Measurements from ENCODE around the gene ARL4D.

Gene ARL4D

DNA sequence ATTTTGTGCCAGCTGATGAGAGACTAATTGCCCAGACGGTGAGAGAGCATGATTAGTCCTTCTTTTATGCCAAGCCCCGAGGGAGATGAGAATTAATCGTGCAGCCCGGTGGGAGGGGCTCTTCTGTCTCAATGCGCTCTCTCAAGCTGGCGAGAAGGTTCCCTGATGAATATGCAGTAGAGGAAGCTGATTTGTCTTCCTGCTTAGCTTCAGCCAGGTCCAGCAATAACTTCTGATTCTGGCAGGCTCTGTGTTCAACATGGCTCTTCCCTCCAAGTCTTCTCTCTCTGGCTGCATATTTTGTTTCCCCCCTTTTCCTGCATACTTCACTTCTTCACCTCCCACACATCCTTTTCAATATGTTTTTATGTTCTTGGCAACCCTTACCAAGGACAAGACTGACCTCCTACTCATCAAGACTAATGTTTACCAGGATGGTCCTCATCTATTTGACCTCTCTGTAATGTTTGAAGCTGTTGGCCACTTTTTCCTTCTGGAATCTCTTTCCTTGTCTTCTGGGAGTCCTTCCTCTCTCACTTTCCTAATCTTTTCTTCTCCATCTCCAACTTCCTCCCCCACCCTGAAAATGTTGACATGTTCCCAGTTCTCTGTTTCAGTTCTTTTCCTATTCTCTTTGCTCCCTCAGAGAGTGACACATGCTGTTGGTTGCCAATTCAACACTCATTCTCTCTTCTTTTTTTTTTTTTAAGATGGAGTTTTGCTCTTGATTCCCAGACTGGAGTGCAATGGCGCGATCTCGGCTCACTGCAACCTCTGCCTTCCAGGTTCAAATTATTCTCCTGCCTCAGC is 33.1 kb downstream of the ARL4D start:
- Histone ChIP-seq H3K27me3 (ENCODE audit: insufficient read depth, low read length) (no peaks in the 10 kb centered on the region), H3K4me3 (ENCODE audit: low read depth, low read length, poor library complexity, severe bottlenecking) (no peak overlapping the region), H3K79me2 (ENCODE audit: insufficient read depth, low read length) (no peaks in the 10 kb centered on the region), H3K9ac (ENCODE audit: low read length) (no peak overlapping the region), H2AFZ (ENCODE audit: low read length) (no peak overlapping the region), H4K20me1 (ENCODE audit: insufficient read depth, low read length) (no peaks in the 10 kb centered on the region), H3K9me2 (ENCODE audit: low read depth, low read length) (no peaks in the 10 kb centered on the region), H3K36me3 (ENCODE audit: insufficient read depth, low read length) (no peaks in the 10 kb centered on the region), H3K9me3 (ENCODE audit: low read length) (no peaks in the 10 kb centered on the region), H3F3A (ENCODE audit: insufficient read depth, low read length) (no peaks in the 10 kb centered on the region), H3K4me1 (ENCODE audit: insufficient read depth, low read length, severe bottlenecking) (no peaks in the 10 kb centered on the region), H3K27ac (ENCODE audit: low read depth, low read length, poor library complexity, severe bottlenecking) (no peak overlapping the region), H3K4me2 (ENCODE audit: low read length) (no peak overlapping the region)
- TF ChIP-seq, protein P1, sequence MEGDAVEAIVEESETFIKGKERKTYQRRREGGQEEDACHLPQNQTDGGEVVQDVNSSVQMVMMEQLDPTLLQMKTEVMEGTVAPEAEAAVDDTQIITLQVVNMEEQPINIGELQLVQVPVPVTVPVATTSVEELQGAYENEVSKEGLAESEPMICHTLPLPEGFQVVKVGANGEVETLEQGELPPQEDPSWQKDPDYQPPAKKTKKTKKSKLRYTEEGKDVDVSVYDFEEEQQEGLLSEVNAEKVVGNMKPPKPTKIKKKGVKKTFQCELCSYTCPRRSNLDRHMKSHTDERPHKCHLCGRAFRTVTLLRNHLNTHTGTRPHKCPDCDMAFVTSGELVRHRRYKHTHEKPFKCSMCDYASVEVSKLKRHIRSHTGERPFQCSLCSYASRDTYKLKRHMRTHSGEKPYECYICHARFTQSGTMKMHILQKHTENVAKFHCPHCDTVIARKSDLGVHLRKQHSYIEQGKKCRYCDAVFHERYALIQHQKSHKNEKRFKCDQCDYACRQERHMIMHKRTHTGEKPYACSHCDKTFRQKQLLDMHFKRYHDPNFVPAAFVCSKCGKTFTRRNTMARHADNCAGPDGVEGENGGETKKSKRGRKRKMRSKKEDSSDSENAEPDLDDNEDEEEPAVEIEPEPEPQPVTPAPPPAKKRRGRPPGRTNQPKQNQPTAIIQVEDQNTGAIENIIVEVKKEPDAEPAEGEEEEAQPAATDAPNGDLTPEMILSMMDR (IDR thresholded peaks at IDR 0.05; ENCODE audit: low read length): no peak
- TF ChIP-seq EZH2 (IDR thresholded peaks at IDR 0.05; ENCODE audit: borderline replicate concordance, low read length): no peak

DNA sequence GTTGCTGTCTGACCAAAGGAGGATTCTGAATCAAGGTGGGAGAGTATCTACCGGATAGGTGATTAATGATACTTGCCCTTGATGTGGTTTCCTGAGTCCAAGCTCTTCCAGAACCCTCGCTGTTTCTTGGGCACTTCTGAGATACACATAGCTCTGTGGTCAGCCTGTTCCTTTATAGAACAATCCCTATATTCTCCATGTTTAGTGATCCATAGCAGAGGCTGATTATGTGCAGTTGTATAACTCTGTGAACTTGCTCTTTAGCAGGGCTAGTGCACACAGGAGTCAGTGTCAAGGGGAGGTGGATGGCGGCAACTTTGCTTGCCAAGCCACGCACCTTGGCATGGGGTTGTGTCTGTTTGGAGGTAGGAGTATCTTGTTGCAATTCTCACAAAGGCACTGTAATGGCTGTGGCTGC is 36.1 kb downstream of the ARL4D start:
- no peaks in the 10 kb centered on the region for H3K9me3 ChIP-seq (ENCODE audit: low read length)
- no peaks in the 10 kb centered on the region for H3K4me1 ChIP-seq (ENCODE audit: insufficient read depth, low read length, severe bottlenecking)
- no peak overlapping the region for H3K27ac ChIP-seq (ENCODE audit: low read depth, low read length, poor library complexity, severe bottlenecking)
- no peaks in the 10 kb centered on the region for H4K20me1 ChIP-seq (ENCODE audit: insufficient read depth, low read length)
- no peaks in the 10 kb centered on the region for H3K79me2 ChIP-seq (ENCODE audit: insufficient read depth, low read length)
- no peak overlapping the region for H2AFZ ChIP-seq (ENCODE audit: low read length)
- H3K4me2 ChIP-seq (ENCODE audit: low read length): no peak overlapping the region
- H3K27me3 ChIP-seq (ENCODE audit: insufficient read depth, low read length): no peaks in the 10 kb centered on the region
- H3K36me3 ChIP-seq (ENCODE audit: insufficient read depth, low read length): no peaks in the 10 kb centered on the region
- no peaks in the 10 kb centered on the region for H3F3A ChIP-seq (ENCODE audit: insufficient read depth, low read length)
- H3K4me3 ChIP-seq (ENCODE audit: low read depth, low read length, poor library complexity, severe bottlenecking): no peak overlapping the region
- no peak overlapping the region for H3K9ac ChIP-seq (ENCODE audit: low read length)
- TF ChIP-seq, protein P1 (IDR thresholded peaks at IDR 0.05; ENCODE audit: low read length): no peak
- no peak for TF ChIP-seq EZH2 (IDR thresholded peaks at IDR 0.05; ENCODE audit: borderline replicate concordance, low read length)
- no peaks in the 10 kb centered on the region for H3K9me2 ChIP-seq (ENCODE audit: low read depth, low read length)

DNA sequence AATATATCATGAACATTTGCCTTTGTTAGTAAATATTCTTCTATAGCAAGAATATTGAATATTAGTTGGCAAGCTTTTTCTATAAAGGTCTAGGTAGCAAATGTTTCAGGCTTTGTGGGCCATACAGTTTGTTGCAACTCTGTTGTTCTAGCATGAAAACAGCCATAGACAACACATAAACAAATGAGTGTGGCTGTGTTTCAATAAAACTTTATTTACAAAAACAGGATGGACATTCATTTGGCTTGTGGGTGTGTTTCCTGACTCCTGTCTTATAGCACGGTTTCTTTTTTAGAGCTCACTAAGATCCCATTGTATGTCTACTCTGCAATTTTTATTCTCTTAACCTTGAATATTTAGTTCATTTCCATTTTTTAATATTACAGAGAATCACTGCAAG is 39.0 kb downstream of the ARL4D start:
- H3K9ac ChIP-seq (ENCODE audit: low read length): no peak overlapping the region
- H4K20me1 ChIP-seq (ENCODE audit: insufficient read depth, low read length): no peaks in the 10 kb centered on the region
- no peak overlapping the region for H3K4me3 ChIP-seq (ENCODE audit: low read depth, low read length, poor library complexity, severe bottlenecking)
- TF ChIP-seq EZH2 (IDR thresholded peaks at IDR 0.05; ENCODE audit: borderline replicate concordance, low read length): no peak
- TF ChIP-seq, protein P1 (IDR thresholded peaks at IDR 0.05; ENCODE audit: low read length): no peak
- H3K27ac ChIP-seq (ENCODE audit: low read depth, low read length, poor library complexity, severe bottlenecking): no peak overlapping the region
- no peaks in the 10 kb centered on the region for H3K4me1 ChIP-seq (ENCODE audit: insufficient read depth, low read length, severe bottlenecking)
- no peaks in the 10 kb centered on the region for H3F3A ChIP-seq (ENCODE audit: insufficient read depth, low read length)
- H3K79me2 ChIP-seq (ENCODE audit: insufficient read depth, low read length): no peaks in the 10 kb centered on the region
- H3K27me3 ChIP-seq (ENCODE audit: insufficient read depth, low read length): no peaks in the 10 kb centered on the region
- H3K4me2 ChIP-seq (ENCODE audit: low read length): no peak overlapping the region
- no peaks in the 10 kb centered on the region for H3K9me2 ChIP-seq (ENCODE audit: low read depth, low read length)
- no peaks in the 10 kb centered on the region for H3K36me3 ChIP-seq (ENCODE audit: insufficient read depth, low read length)
- no peaks in the 10 kb centered on the region for H3K9me3 ChIP-seq (ENCODE audit: low read length)
- no peak overlapping the region for H2AFZ ChIP-seq (ENCODE audit: low read length)
